Prostate gland (tissue), 2 donors: ENCODE results near the gene NPEPL1. TPM values are rescaled to one million over a fixed set of nuclear protein-coding genes. Genes with fewer than 3 reads are reported as not detected.

ENCODE experiments used
- DNase-seq: peaks from one replicate; pipeline ENCODE4 v3.0.0-alpha.2; 2019; ENCODE audit warnings: low spot score
- H3K27ac ChIP-seq, 2 donors: fragments of 200-600 bp; sonication (generic); 2 replicates each; pipeline ENCODE4 v1.5.1; 2017 to 2019
- H3K27me3 ChIP-seq: fragments of 200-600 bp; sonication (generic); replicated peaks from 2 replicates; pipeline ENCODE4 v1.5.1; 2019; ENCODE audit not compliant: insufficient read depth
- H3K36me3 ChIP-seq, 2 donors: fragments of 200-600 bp; sonication (generic); 1 replicate in 1 of 2; 2 replicates in 1 of 2; pipeline versions ENCODE4 v1.5.1 to v1.8.1; 2017 to 2019
- H3K4me1 ChIP-seq: fragments of 200-600 bp; sonication (generic); replicated peaks from 2 replicates; pipeline ENCODE4 v1.5.1; 2019
- H3K4me3 ChIP-seq, 2 donors: fragments of 200-600 bp; sonication (generic); 2 replicates each; pipeline ENCODE4 v1.5.1; 2017 to 2019
- H3K9me3 ChIP-seq: fragments of 200-600 bp; sonication (generic); 2 replicates; pipeline ENCODE4 v1.5.1; 2017
- POLR2A ChIP-seq: fragments of 450-650 bp; IDR thresholded peaks from one replicate; pipeline ENCODE4 v1.6.1; 2016; ENCODE audit warnings: antibody characterized with exemption, mild to moderate bottlenecking
- POLR2AphosphoS5 ChIP-seq: sonication (generic); formaldehyde crosslinking; IDR thresholded peaks from one replicate; pipeline ENCODE4 v1.6.1; 2017; ENCODE audit warnings: antibody characterized with exemption
- WGBS: methylation state at CpG from one replicate; pipeline ENCODE4 v1.1.5; 2018; 5-methylcytosine and 5-hydroxymethylcytosine counted together
- intact Hi-C: fragments of 100-400 bp; cut with DNase I; formaldehyde crosslinking; loops from one replicate; pipeline ENCODE4 v1.14.2; 2022
- total RNA-seq, 2 donors: library from RNA; depleted of rRNA; stranded (reverse); fragments of >200 nt; gene quantifications; one replicate each; pipeline ENCODE4 v1.1.0, GENCODE V29; 2016
- TF ChIP-seq, protein P1 (sequence below), 4 experiments: fragments of 200-600 bp in 2 of 4; fragments of 450-650 bp in 2 of 4; sonication (generic) in 2 of 4; IDR thresholded peaks; 1 replicate in 3 of 4; 2 replicates in 1 of 4; pipeline ENCODE4 v1.5.1; 2016 to 2019; ENCODE audit warnings: antibody characterized with exemption in 4 of 4, mild to moderate bottlenecking in 2 of 4, moderate library complexity in 2 of 4

The NPEPL1 gene
- total RNA-seq, 2 donors from 2014 or later: 25.7 to 63.1 TPM

- H3K36me3 ChIP-seq: peaks cover 0 to under 1% of the 10 kb centered on the region in 2 donors
- intact Hi-C loops: no loop called here
- no peaks in the 10 kb centered on the region for H3K9me3 ChIP-seq
- no peak overlapping the region for H3K4me3 ChIP-seq
- TF ChIP-seq, protein P1, sequence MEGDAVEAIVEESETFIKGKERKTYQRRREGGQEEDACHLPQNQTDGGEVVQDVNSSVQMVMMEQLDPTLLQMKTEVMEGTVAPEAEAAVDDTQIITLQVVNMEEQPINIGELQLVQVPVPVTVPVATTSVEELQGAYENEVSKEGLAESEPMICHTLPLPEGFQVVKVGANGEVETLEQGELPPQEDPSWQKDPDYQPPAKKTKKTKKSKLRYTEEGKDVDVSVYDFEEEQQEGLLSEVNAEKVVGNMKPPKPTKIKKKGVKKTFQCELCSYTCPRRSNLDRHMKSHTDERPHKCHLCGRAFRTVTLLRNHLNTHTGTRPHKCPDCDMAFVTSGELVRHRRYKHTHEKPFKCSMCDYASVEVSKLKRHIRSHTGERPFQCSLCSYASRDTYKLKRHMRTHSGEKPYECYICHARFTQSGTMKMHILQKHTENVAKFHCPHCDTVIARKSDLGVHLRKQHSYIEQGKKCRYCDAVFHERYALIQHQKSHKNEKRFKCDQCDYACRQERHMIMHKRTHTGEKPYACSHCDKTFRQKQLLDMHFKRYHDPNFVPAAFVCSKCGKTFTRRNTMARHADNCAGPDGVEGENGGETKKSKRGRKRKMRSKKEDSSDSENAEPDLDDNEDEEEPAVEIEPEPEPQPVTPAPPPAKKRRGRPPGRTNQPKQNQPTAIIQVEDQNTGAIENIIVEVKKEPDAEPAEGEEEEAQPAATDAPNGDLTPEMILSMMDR (IDR thresholded peaks at IDR 0.05): no peak
- no peak for TF ChIP-seq POLR2A
- no peaks in the 10 kb centered on the region for H3K27me3 ChIP-seq
- no peak overlapping the region for H3K27ac ChIP-seq
- WGBS: 84% methylated on average over 2 of the region's 2 CpGs
- DNase-seq: no peak
- peaks cover 1% of the 10 kb centered on the region for H3K4me1 ChIP-seq
These were observed 28.3 kb upstream of the NPEPL1 start for GRCh38 chr20:58664331-58664730.

GRCh38 chr20:58664883-58665282 lies 27.7 kb upstream of the NPEPL1 start:
- DNase-seq: no peak
- H3K4me1 ChIP-seq: no peaks in the 10 kb centered on the region
- WGBS: 90% methylated on average over 5 of the region's 5 CpGs
- H3K36me3 ChIP-seq: peaks cover 0 to 6% of the 10 kb centered on the region in 2 donors
- no peak overlapping the region for H3K27ac ChIP-seq
- H3K9me3 ChIP-seq: no peaks in the 10 kb centered on the region
- H3K4me3 ChIP-seq: no peak overlapping the region
- TF ChIP-seq, protein P1 (IDR thresholded peaks at IDR 0.05): no peak
- TF ChIP-seq POLR2A: no peak
- TF ChIP-seq POLR2AphosphoS5: no peak
- intact Hi-C loops: no loop called here
- H3K27me3 ChIP-seq: no peaks in the 10 kb centered on the region

- TF ChIP-seq POLR2A: no peak
- TF ChIP-seq, protein P1 (IDR thresholded peaks at IDR 0.05): no peak
- TF ChIP-seq POLR2AphosphoS5: no peak
- Histone ChIP-seq H3K36me3 (peaks cover 0 to 6% of the 10 kb centered on the region in 2 donors), H3K4me3 (no peak overlapping the region), H3K27me3 (no peaks in the 10 kb centered on the region), H3K27ac (no peak overlapping the region), H3K4me1 (no peaks in the 10 kb centered on the region), H3K9me3 (no peaks in the 10 kb centered on the region)
- no peak for DNase-seq
- intact Hi-C loops: no loop called here
- WGBS: 71% methylated on average over 11 of the region's 11 CpGs
These were observed 27.0 kb upstream of the NPEPL1 start for GRCh38 chr20:58665606-58666005.

DNA sequence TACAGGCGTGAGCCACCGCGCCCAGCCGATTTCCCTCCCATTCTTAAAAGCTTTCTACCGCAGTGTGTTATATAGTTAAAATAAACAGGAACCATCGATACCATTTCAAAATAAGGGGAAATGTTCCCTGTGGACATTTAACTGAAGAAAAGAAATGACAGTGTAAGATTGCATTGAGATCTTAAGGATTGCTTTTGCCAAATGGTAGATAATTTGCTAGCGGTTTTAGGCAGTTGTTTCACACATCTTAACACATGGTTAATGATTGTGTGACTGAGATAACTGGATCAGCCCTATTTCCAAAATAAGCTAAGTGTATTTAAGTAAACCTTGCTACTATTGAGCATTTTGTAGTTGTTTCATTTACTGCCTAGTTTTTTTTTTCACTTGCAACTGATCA lies 25.9 kb upstream of the NPEPL1 start:
- 98% methylated on average over 7 of the region's 7 CpGs for WGBS
- peaks cover 0 to 6% of the 10 kb centered on the region in 2 donors for H3K36me3 ChIP-seq

GRCh38 chr20:58667975-58668374 lies 24.6 kb upstream of the NPEPL1 start:
- no peak for DNase-seq
- H3K9me3 ChIP-seq: no peaks in the 10 kb centered on the region
- H3K27me3 ChIP-seq: no peaks in the 10 kb centered on the region
- TF ChIP-seq POLR2A: no peak
- TF ChIP-seq, protein P1 (IDR thresholded peaks at IDR 0.05): no peak
- no peak for TF ChIP-seq POLR2AphosphoS5
- peaks cover 0 to 6% of the 10 kb centered on the region in 2 donors for H3K36me3 ChIP-seq
- intact Hi-C loops: no loop called here
- 90% methylated on average over 5 of the region's 5 CpGs for WGBS
- no peak overlapping the region for H3K4me3 ChIP-seq
- H3K27ac ChIP-seq: no peak overlapping the region
- no peaks in the 10 kb centered on the region for H3K4me1 ChIP-seq

More for the DNA sequence above, 25.9 kb upstream of the NPEPL1 start:
- Histone ChIP-seq H3K4me3 (no peak overlapping the region), H3K4me1 (no peaks in the 10 kb centered on the region), H3K27me3 (no peaks in the 10 kb centered on the region), H3K9me3 (no peaks in the 10 kb centered on the region), H3K27ac (no peak overlapping the region)
- TF ChIP-seq POLR2AphosphoS5 (no peak), POLR2A (no peak)
- TF ChIP-seq, protein P1 (IDR thresholded peaks at IDR 0.05): no peak
- intact Hi-C loops: no loop called here
- no peak for DNase-seq
